ENCODE results near the gene RBX1. TPM values are rescaled to one million over a fixed set of nuclear protein-coding genes. Genes with fewer than 3 reads are reported as not detected.

The RBX1 gene

Small RNA genes lying within 50 kb of the gene (small RNA-seq; reads per million reads assigned to genes)
- gene RF00017 (ENCODE audit: insufficient read depth) (not detected), gene RNU6-379P (ENCODE audit: insufficient read depth) (not detected)

Measured in mesendoderm (in vitro differentiated cells).